ENCODE data around the gene ATXN7. TPM values are rescaled to one million over a fixed set of nuclear protein-coding genes. Genes with fewer than 3 reads are reported as not detected.

The ATXN7 gene
- total RNA-seq, result 7.0 and 8.5 TPM in 2 replicates

GRCh38 chr3:63863150-63864007 is at the start of gene ATXN7, which contains the start of gene THOC7:
ATXN7 (plus strand) TSS chr3:63863867; CDS start chr3:63912599, 48,732 bp downstream.
THOC7 (minus strand) TSS chr3:63863805; CDS start chr3:63863790, 15 bp downstream.

GRCh38 chr3:63819151-63819398 is 44.6 kb upstream of the ATXN7 start, which contains the start of gene C3orf49:
C3orf49 (plus strand) TSS chr3:63819299; CDS start chr3:63819472, 173 bp downstream.

GRCh38 chr3:63911873-63912767 is 48.5 kb downstream of the ATXN7 start, which contains the start of gene SCAANT1:
SCAANT1 (minus strand) TSS chr3:63912383.

GRCh38 chr3:64023187-64023860 is 159.7 kb downstream of the ATXN7 start, which contains the start of gene PSMD6:
PSMD6 (minus strand) TSS chr3:64023494; CDS start chr3:64023419, 75 bp downstream.

Other genes starting within 250 kb of the ATXN7 start
- not detected in 2 replicates for gene SNTN, start 211.2 kb upstream of the ATXN7 start, total RNA-seq
- not detected in 2 replicates for gene C3orf49, start 44.6 kb upstream of the ATXN7 start, total RNA-seq
- gene THOC7, start 62 bp upstream of the ATXN7 start, total RNA-seq, result 45.6 and 49.8 TPM in 2 replicates
- gene SCAANT1, start 48.5 kb downstream of the ATXN7 start, total RNA-seq, result not detected in 2 replicates
- gene PSMD6, start 159.6 kb downstream of the ATXN7 start, total RNA-seq, result 92.4 and 94.0 TPM in 2 replicates